Fibroblast of the aortic adventitia (primary cell): ENCODE results near the gene YWHAE. TPM values are rescaled to one million over a fixed set of nuclear protein-coding genes. Genes with fewer than 3 reads are reported as not detected.

Experiments
- DNase-seq: peaks from one replicate; pipeline ENCODE4 v3.0.0-alpha.2; 2010; ENCODE audit warnings: low read depth
- H3K4me3 ChIP-seq: 2 replicates; pipeline ENCODE4 v1.5.1; 2011; ENCODE audit warnings: low read depth, mild to moderate bottlenecking, control low read depth, low read length, moderate library complexity
- total RNA-seq: library from RNA; depleted of rRNA; stranded (reverse); fragments of >200 nt; gene quantifications from 2 replicates; pipeline ENCODE4 v1.2.3, GENCODE V29; 2012; ENCODE audit warnings: low replicate concordance
- TF ChIP-seq, protein P1 (sequence below): IDR thresholded peaks from 2 replicates; pipeline ENCODE4 v1.5.1; 2011; ENCODE audit warnings: mild to moderate bottlenecking, low read length, control low read depth, inconsistent platforms; ENCODE audit not compliant: insufficient read depth

The YWHAE gene
- total RNA-seq, 1 donor = 628 TPM

DNA sequence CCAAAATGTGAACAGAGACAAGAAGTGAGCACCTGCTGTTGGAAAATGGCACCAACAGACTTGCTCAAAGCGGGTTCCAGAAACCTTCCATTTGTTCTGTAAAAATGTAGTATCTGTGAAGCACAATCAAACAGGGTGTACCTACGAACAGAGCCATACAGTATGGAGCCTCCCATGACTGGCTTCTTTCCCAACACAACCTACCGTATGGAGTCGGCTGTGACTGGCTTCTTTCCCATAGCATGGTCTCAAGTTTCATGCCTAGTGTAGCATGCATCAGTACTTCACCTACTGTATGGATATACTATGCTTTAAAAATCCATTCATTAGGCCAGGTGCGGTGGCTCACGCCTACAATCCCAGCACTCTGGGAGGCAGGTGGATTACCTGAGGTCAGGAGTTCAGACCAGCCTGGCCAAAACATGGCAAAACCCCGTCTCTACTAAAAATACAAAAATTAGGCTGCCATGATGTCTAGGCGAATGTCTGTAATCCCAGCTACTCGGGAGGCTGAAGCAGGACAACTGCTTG lies 26.2 kb downstream of the YWHAE start:
- DNase-seq = no peak
- TF ChIP-seq, protein P1, sequence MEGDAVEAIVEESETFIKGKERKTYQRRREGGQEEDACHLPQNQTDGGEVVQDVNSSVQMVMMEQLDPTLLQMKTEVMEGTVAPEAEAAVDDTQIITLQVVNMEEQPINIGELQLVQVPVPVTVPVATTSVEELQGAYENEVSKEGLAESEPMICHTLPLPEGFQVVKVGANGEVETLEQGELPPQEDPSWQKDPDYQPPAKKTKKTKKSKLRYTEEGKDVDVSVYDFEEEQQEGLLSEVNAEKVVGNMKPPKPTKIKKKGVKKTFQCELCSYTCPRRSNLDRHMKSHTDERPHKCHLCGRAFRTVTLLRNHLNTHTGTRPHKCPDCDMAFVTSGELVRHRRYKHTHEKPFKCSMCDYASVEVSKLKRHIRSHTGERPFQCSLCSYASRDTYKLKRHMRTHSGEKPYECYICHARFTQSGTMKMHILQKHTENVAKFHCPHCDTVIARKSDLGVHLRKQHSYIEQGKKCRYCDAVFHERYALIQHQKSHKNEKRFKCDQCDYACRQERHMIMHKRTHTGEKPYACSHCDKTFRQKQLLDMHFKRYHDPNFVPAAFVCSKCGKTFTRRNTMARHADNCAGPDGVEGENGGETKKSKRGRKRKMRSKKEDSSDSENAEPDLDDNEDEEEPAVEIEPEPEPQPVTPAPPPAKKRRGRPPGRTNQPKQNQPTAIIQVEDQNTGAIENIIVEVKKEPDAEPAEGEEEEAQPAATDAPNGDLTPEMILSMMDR = no peak

DNA sequence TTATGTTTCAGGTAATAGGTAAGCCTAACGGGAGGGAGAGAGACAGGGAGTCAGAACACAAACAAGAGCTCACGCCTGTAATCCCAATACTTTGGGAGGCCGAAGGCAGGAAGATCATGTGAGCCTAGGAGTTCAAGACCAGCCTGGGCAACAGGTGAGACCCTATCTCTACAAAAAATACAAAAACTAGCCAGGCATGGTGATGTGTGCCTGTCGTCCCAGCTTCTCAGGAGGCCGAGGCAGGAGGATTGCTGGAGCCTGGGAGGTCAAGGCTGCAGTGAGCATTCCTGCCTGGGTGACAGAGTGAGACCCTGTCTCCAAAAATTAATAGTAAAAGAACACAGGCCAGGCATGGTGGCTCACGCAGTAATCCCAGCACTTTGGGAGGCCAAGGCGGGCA lies 27.4 kb downstream of the YWHAE start:
- TF ChIP-seq, protein P1 = no peak
- DNase-seq = no peak

More for the DNA sequence above, 26.2 kb downstream of the YWHAE start:
- H3K4me3 ChIP-seq = no peak overlapping the region

DNA sequence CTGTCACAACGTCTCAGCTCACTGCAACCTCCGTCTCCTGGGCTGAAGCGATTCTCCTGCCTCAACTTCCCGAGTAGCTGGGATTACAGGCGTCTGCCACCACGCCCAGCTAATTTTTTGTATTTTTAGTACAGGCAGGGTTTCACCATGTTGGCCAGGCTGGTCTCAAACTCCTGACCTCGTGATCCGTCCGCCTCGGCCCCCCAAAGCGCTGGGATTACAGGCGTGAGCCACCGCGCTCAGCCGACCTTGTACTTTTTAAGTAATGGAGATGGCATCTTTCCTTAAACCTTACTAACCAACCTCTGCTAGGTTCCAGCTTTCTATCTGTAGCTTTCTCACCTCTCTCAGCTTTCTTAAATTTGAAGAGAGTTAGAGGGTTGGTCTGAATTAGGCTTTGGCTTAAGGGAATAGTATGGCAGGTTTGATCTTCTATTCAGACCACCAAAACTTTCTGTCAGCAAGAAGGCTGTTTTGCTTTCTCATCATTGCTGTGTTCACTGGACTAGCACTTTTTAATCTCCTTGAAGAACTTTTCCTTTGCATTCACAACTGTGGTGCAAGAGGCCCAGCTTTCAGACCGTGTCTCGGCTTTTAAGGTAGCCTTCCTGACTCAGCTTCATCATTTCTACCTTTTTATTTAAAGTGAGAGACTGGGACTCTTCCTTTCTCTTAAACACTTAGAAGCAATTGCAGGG lies 28.0 kb downstream of the YWHAE start:
- H3K4me3 ChIP-seq = no peak overlapping the region
- TF ChIP-seq, protein P1 = no peak
- no peak for DNase-seq

More for the DNA sequence above, 27.4 kb downstream of the YWHAE start:
- no peak overlapping the region for H3K4me3 ChIP-seq

DNA sequence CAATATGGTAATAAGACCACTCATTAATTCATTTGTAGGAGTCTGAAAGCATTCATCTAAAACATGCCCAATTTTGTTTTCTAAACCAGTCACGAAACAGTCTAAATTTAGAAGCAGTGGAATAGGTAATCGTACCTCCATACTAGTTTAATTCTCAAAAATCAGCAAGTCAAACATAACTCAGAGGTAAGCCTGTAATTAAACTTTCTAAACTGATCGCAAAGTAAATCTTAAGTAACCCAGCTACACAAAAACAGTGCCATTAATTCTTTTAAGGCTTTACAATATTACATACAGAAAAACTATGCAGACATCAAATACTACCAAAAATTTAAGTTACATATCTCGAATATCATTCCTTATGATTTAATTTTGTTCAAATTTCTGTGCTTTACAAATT lies 31.4 kb downstream of the YWHAE start:
- TF ChIP-seq, protein P1 = no peak
- no peak overlapping the region for H3K4me3 ChIP-seq
- DNase-seq = no peak

DNA sequence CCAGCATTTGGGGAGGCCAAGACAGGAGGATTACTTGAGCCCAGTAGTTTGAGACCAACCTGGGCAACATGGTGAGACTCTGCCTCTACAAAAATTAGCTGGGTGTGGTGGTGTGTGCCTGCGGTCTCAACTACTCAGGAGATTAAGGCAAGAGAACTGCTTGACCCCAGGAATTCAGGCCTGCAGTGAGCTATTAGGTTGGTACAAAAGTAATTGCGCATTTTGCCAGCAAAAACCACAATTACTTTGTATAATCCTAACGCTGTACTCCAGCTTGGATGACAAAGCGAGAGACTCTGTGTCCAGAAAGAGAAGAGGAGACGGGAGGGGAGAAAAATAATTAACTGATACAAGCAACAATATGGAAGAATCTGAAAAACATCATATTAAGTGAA lies 32.7 kb downstream of the YWHAE start:
- no peak overlapping the region for H3K4me3 ChIP-seq
- peak; percentile 43 for DNase-seq
- TF ChIP-seq, protein P1 = no peak

DNA sequence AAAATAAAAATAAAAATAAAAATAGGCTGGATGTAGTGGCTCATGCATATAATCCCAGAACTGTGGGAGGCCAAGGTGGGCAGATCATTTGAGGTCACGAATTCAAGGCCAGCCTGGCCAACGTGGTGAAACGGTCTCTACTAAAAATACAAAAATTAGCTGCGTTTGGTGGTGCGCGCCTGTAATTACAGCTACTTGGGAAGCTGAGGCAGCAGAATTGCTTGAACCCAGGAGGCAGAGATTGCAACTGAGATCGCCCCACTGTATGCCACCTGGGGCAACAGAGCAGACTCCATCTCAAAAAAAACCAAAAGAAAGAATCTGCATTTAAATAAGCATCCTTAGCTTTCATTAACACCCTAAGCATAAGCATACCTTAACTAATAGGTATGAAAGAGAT lies 33.8 kb downstream of the YWHAE start:
- no peak overlapping the region for H3K4me3 ChIP-seq
- TF ChIP-seq, protein P1 = no peak
- DNase-seq = no peak
